T follicular helper cell (primary cell): ENCODE measurements around the gene TRPM6.
"Not testable (repeated sequence)": the region's sequence is repeated elsewhere in the genome, so short reads cannot be mapped to it uniquely, and the experiment has no call there.

ENCODE experiments used
- DNase-seq: peaks from one replicate; pipeline ENCODE4 v3.0.0-alpha.2; 2020; ENCODE audit warnings: low read depth
- total RNA-seq, 2 experiments: gene quantifications; one replicate each; lab custom pipeline; 2026; lab: John Stamatoyannopoulos, UW

The TRPM6 gene, protein sequence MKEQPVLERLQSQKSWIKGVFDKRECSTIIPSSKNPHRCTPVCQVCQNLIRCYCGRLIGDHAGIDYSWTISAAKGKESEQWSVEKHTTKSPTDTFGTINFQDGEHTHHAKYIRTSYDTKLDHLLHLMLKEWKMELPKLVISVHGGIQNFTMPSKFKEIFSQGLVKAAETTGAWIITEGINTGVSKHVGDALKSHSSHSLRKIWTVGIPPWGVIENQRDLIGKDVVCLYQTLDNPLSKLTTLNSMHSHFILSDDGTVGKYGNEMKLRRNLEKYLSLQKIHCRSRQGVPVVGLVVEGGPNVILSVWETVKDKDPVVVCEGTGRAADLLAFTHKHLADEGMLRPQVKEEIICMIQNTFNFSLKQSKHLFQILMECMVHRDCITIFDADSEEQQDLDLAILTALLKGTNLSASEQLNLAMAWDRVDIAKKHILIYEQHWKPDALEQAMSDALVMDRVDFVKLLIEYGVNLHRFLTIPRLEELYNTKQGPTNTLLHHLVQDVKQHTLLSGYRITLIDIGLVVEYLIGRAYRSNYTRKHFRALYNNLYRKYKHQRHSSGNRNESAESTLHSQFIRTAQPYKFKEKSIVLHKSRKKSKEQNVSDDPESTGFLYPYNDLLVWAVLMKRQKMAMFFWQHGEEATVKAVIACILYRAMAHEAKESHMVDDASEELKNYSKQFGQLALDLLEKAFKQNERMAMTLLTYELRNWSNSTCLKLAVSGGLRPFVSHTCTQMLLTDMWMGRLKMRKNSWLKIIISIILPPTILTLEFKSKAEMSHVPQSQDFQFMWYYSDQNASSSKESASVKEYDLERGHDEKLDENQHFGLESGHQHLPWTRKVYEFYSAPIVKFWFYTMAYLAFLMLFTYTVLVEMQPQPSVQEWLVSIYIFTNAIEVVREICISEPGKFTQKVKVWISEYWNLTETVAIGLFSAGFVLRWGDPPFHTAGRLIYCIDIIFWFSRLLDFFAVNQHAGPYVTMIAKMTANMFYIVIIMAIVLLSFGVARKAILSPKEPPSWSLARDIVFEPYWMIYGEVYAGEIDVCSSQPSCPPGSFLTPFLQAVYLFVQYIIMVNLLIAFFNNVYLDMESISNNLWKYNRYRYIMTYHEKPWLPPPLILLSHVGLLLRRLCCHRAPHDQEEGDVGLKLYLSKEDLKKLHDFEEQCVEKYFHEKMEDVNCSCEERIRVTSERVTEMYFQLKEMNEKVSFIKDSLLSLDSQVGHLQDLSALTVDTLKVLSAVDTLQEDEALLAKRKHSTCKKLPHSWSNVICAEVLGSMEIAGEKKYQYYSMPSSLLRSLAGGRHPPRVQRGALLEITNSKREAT (N-terminal part only)
- total RNA-seq, result 0 to 0.22 reads per million in 2 experiments

GRCh38 chr9:74887041-74887980 lies at the start of gene TRPM6:
Gene TRPM6 (minus strand): TSS chr9:74887921. CDS start chr9:74887856, 65 bp downstream.
- no peak for DNase-seq

DNA sequence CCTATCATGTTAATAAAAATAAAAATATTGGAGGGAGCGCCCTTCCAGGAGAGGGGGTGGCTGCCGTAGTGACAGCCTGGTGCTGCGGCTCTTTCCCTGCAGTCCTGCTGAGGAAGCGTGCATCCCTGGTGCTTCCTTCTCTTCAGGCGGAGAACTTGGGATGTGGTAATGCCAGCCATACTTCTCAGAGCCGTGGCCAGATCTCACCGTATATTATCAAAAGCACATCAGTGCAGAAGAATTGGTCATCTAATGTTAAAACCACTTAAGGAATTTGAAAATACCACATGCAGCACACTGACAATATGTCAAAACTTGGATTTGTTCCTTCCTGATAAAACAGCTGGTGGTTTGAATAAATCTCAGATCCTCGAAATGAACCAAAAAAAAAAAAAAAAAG lies 47.3 kb upstream of the TRPM6 start:
- DNase-seq, result no peak

- DNase-seq, result no peak
These were observed 34.0 kb upstream of the TRPM6 start for GRCh38 chr9:74921737-74922136.

DNA sequence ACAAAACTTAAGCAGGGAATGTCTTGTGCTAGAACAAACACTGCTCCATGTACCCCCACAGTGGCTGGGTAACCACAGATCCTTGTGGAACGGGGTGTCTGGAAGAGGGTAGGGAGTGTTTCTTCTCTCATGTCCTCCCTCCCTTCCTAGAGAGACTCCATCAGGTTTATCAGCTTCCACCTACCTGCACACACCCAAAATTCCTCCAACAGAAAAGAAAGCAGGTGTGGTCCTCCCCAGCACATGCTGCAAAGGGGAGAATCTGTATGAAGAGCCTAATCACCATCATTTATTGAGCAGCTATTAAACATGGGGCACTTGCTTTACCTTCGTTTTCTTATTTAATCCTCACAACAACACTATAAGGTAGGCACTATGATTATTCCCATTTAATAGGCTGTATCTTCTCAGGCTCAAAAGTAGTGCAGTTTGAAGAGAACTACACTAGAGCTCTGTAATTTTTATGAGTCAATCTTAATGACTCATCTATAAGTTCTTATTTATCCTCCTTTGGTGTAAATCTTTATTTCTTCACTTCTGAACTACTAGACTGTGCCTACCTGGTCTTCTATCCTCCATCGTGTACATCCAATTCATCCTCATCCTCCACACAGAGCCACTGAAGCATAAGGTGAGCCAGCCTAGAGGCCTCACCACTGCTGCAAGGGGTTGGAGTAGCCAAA lies 33.4 kb upstream of the TRPM6 start:
- no peak for DNase-seq

DNA sequence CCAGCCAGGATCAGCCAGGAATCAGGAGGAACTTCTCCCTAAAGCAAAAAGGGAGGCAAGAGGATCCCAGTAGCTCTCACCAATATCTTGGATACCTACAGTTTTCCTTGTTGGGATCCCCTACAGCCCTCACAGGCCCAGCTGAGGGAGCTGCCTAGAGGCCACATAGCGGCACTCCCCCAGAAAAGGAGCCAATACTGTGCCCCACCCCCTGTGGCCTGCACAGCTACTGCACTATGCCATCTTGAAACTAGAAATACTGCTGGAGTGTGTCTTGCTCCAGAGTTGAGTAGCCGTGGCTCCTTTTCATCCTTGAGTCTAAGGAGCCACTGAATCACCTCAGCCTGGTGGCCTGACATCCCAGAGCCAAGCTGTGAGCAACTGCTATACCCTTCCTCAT lies 22.3 kb upstream of the TRPM6 start:
- no peak for DNase-seq

GRCh38 chr9:74908665-74909064 lies 20.9 kb upstream of the TRPM6 start:
- no peak for DNase-seq

GRCh38 chr9:74907085-74907484 lies 19.4 kb upstream of the TRPM6 start:
- no peak for DNase-seq

DNA sequence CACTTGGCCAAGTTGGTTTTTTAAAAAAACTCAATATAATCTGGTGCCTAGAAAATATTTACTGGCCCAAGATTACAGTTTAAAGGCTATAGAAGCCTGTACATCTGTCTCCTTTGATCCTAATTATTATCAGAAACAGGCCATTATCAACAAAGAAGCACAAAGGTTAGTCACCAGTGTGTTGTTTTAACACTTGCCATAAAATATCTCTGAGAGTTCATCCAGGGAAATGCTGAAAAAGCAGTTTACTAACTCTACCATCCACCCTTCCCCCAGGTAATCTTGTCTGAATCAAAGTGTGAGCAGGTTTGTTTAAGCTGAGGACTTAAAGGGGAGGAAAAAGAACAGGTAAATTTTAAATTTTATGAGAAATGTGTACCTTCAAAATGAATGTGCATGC lies 13.3 kb upstream of the TRPM6 start:
- DNase-seq, result no peak

- DNase-seq, result not testable (repeated sequence)
These were observed 728 bp upstream of the TRPM6 start for GRCh38 chr9:74888449-74888848.

GRCh38 chr9:74887981-74888370 lies 255 bp upstream of the TRPM6 start:
- DNase-seq, result no peak

DNA sequence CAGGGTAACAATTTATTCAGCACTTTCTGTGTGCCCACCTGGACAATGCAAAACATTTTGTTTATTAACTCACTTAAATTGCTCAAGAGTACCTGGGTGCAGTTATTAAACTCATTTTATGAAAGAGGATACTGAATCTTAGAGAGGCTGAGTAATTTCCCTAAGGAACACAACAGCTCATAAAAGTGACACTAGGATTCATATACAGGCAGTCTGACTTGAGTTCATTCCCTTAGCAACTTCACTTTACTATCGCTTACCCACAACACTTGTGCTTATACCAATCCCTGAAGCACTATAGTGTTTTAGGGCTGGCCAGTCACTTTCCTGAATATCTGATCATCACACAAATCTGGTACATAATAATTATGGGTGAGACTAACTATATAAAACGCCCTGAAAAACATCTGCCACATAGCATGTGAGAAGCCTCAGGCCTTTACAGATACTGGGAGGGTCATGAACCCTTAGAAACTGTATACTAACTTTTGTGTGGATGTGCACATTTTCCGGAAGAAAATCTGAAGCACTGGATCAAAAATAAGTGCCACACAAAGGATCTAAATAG lies 11.3 kb downstream of the TRPM6 start:
- no peak for DNase-seq

- DNase-seq, result no peak
These were observed 12.1 kb downstream of the TRPM6 start for GRCh38 chr9:74875656-74876055.

GRCh38 chr9:74874220-74874619 lies 13.5 kb downstream of the TRPM6 start:
- DNase-seq, result no peak

GRCh38 chr9:74872619-74873233 lies 15.0 kb downstream of the TRPM6 start:
- no peak for DNase-seq

DNA sequence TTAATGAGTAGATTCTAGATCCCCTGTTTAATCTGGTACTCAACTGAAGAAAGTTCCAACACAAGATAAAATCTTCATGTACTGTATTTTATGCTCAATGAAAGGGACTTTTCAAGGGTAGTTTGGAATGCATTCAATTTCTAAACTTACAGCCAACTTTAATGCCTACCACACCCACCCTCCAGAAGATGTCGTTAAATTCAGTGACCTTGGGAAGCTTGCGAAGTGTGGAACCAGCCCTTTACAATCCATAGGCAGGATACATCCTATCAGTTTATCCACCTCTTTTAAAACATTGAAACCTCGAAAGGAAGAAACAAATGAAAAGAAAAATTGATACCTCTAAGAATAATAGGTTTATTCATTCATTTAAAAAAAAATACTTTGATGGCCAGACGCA lies 20.2 kb downstream of the TRPM6 start:
- no peak for DNase-seq

DNA sequence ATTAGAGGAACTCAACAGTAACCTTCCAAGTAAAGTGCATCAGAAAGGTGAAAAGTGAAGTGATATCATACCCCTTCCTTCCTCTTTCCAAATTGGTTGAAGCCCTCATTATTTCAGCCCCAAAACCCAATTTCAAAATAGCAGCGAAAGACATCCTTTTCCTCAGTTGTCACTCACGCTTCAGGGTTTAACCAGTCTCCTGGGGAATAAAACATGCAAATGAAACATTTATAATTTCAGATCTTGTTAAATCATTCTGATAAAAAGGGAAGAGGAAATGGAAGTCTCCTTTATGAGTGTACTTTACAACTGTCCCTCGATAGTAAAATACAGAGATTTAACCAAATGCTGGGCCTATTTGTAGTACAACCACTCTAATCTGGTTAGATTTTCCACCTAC lies 22.5 kb downstream of the TRPM6 start:
- no peak for DNase-seq

GRCh38 chr9:74861773-74862474 lies 25.8 kb downstream of the TRPM6 start:
- no peak for DNase-seq

GRCh38 chr9:74861071-74861470 lies 26.6 kb downstream of the TRPM6 start:
- no peak for DNase-seq

DNA sequence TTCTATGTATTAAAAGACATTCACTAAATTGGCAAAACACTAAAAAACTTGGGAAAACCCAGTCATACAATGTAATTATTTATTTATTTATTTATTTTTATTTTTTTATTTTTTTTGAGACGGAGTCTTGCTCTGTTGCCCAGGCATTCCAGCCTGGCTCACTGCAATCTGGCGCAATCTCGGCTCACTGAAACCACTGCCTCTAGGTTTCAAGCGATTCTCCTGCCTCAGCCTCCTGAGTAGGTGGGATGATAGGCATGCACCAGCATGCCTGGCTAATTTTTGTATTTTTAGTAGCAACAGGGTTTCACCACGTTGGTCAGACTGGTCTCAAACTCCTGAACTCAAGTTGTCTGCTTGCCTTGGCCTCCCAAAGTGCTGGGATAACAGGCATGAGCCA lies 27.5 kb downstream of the TRPM6 start:
- DNase-seq, result not testable (repeated sequence)
